Medulla oblongata (tissue), 1 donor: Measurements from ENCODE around the gene OR6C74.
A peak's percentile ranks its signal among the peaks of the same experiment; 100 is the strongest.

Experiments used
- DNase-seq: peaks from one replicate; pipeline ENCODE4 v3.0.0-alpha.2; 2015; ENCODE audit errors: extremely low spot score

OR6C74 gene

GRCh38 chr12:55244309-55244708 lies at the start of gene OR6C74:
OR6C74 (plus strand) TSS chr12:55244609; CDS start chr12:55247288, 2,679 bp downstream.
- no peak for DNase-seq

GRCh38 chr12:55220725-55221124 lies 23.7 kb upstream of the OR6C74 start, which contains the start of gene OR10A7:
OR10A7 (plus strand) TSS chr12:55221025; CDS start chr12:55221025, 0 bp downstream.
- no peak for DNase-seq

GRCh38 chr12:55226523-55226922 lies 17.9 kb upstream of the OR6C74 start:
- DNase-seq = no peak

GRCh38 chr12:55227643-55228042 lies 16.8 kb upstream of the OR6C74 start:
- DNase-seq = no peak

- DNase-seq = no peak
These were observed 1.8 kb downstream of the OR6C74 start for GRCh38 chr12:55246159-55246558.

- DNase-seq = no peak
These were observed 6.5 kb downstream of the OR6C74 start for GRCh38 chr12:55250944-55251343.

GRCh38 chr12:55253281-55253680 lies 8.9 kb downstream of the OR6C74 start:
- DNase-seq = no peak

GRCh38 chr12:55256831-55257230 lies 12.4 kb downstream of the OR6C74 start:
- DNase-seq = no peak

GRCh38 chr12:55258303-55258702 lies 13.9 kb downstream of the OR6C74 start:
- DNase-seq = no peak

GRCh38 chr12:55280991-55281390 lies 36.6 kb downstream of the OR6C74 start:
- DNase-seq = peak; percentile 44

GRCh38 chr12:55289999-55290398 lies 45.6 kb downstream of the OR6C74 start:
- no peak for DNase-seq
